ENCODE results near the gene SLF1.

GRCh38 chr5:94674490-94675382 is 56.3 kb downstream of the SLF1 start:
- no peak for TF ChIP-seq CTCF (IDR thresholded peaks at IDR 0.05)
- no peak for TF ChIP-seq EP300 (IDR thresholded peaks at IDR 0.05; ENCODE audit: low read depth)
